Measurements from ENCODE around the gene CNTF. TPM values are rescaled to one million over a fixed set of nuclear protein-coding genes. Genes with fewer than 3 reads are reported as not detected.

CNTF gene
- total RNA-seq, 1 experiment from 2014 or later, result 1.6 TPM

- H3K4me3 Mint-ChIP-seq, result no peak overlapping the region
- H3K27me3 Mint-ChIP-seq (ENCODE audit: low read depth), result peaks cover 2% of the 10 kb centered on the region; the same call in 1 of the 2 replicates
- H3K36me3 Mint-ChIP-seq, result peaks cover 14% of the 10 kb centered on the region
- POLR2A ChIA-PET, result no interaction called here
- ATAC-seq (no peak), DNase-seq (ENCODE audit: low spot score) (no peak)
- CTCF ChIA-PET, result interaction anchor here (1.2 kb wide), 1 partner anchor 250 kb away, joined by 3 read pairs; no protein-coding TSS in a partner anchor
- no peak for TF ChIP-seq RORB (CRISPR knock-in tag; IDR thresholded peaks at IDR 0.05)
- no peak for TF ChIP-seq MAX (CRISPR knock-in tag; IDR thresholded peaks at IDR 0.05)
- TF ChIP-seq ZNF532 (CRISPR knock-in tag; IDR thresholded peaks at IDR 0.05; ENCODE audit: borderline replicate concordance), result no peak
- no peak for TF ChIP-seq ERG (CRISPR knock-in tag; IDR thresholded peaks at IDR 0.05)
- no peak for TF ChIP-seq ZNF121 (CRISPR knock-in tag; IDR thresholded peaks at IDR 0.05)
- TF ChIP-seq ATF2 (CRISPR knock-in tag; IDR thresholded peaks at IDR 0.05; ENCODE audit: borderline replicate concordance, low read depth), result no peak
- TF ChIP-seq ATF6 (CRISPR knock-in tag; IDR thresholded peaks at IDR 0.05), result no peak
- no peak for TF ChIP-seq TCF7 (CRISPR knock-in tag; IDR thresholded peaks at IDR 0.05; ENCODE audit: low read depth)
- no peak for TF ChIP-seq E2F5 (CRISPR knock-in tag; IDR thresholded peaks at IDR 0.05)
- no peak for TF ChIP-seq ZNF671 (CRISPR knock-in tag; IDR thresholded peaks at IDR 0.05)
- peaks cover 26% of the 10 kb centered on the region for H3K4me1 Mint-ChIP-seq
- no peak overlapping the region for H3K27ac Mint-ChIP-seq
- peaks cover 51% of the 10 kb centered on the region for H3K9me3 Mint-ChIP-seq
These were observed 28.0 kb downstream of the CNTF start for GRCh38 chr11:58650496-58650895.

GRCh38 chr11:58652726-58653280 is 30.3 kb downstream of the CNTF start:
- Mint-ChIP-seq H3K36me3 (no peaks in the 10 kb centered on the region; the same call in 1 of the 2 replicates), H3K27me3 (ENCODE audit: low read depth) (no peaks in the 10 kb centered on the region; the same call in 1 of the 2 replicates), H3K9me3 (peaks cover 30% of the 10 kb centered on the region), H3K4me3 (no peak overlapping the region), H3K27ac (0 out of 2 replicates have a peak overlapping the region, but pooled peaks have one; percentile 14), H3K4me1 (peaks cover 26% of the 10 kb centered on the region)
- DNase-seq (ENCODE audit: low spot score), result no peak
- ChIA-PET POLR2A (interaction anchor here (0.9 kb wide), 1 partner anchor 253 kb away, joined by 3 read pairs; no protein-coding TSS in a partner anchor), CTCF (interaction anchor here (1.0 to 5.0 kb wide), 10 partner anchors 16 to 505 kb away, joined by 3 to 26 read pairs (median 5); no protein-coding TSS in a partner anchor)
- peak; percentile 15 for ATAC-seq
- TF ChIP-seq FOXJ3 (CRISPR knock-in tag; IDR thresholded peaks at IDR 0.05; ENCODE audit: borderline replicate concordance), result no peak
- TF ChIP-seq ZBTB21 (CRISPR knock-in tag; IDR thresholded peaks at IDR 0.05; ENCODE audit: borderline replicate concordance), result no peak
- no peak for TF ChIP-seq MAX (CRISPR knock-in tag; IDR thresholded peaks at IDR 0.05)
- no peak for TF ChIP-seq JAZF1 (CRISPR knock-in tag; IDR thresholded peaks at IDR 0.05)
- no peak for TF ChIP-seq TCF7 (CRISPR knock-in tag; IDR thresholded peaks at IDR 0.05; ENCODE audit: low read depth)
- no peak for TF ChIP-seq MXD4 (CRISPR knock-in tag; IDR thresholded peaks at IDR 0.05; ENCODE audit: borderline replicate concordance)
- no peak for TF ChIP-seq HMGA2 (CRISPR knock-in tag; IDR thresholded peaks at IDR 0.05)
- no peak for TF ChIP-seq ZNF138 (CRISPR knock-in tag; conservative IDR thresholded peaks at IDR 0.05)
- no peak for TF ChIP-seq SOX15 (CRISPR knock-in tag; IDR thresholded peaks at IDR 0.05)
- TF ChIP-seq ELF4 (CRISPR knock-in tag; IDR thresholded peaks at IDR 0.05; ENCODE audit: low read depth), result no peak
- no peak for TF ChIP-seq PREB (CRISPR knock-in tag; IDR thresholded peaks at IDR 0.05; ENCODE audit: borderline replicate concordance)
